ENCODE results near the gene TEX53. TPM values are rescaled to one million over a fixed set of nuclear protein-coding genes. Genes with fewer than 3 reads are reported as not detected.

The TEX53 gene
- total RNA-seq, 3 donors from 2014 or later, result not detected

GRCh38 chr9:114655689-114656088 is 1.9 kb downstream of the TEX53 start:
- H3K9me3 ChIP-seq, result no peaks in the 10 kb centered on the region
- intact Hi-C loops (cut with DNase I, micrococcal nuclease), result loop anchor here (5.0 to 10.0 kb wide), 2 partner anchors 248 to 321 kb away; no protein-coding TSS in a partner anchor
- no peak for ATAC-seq

GRCh38 chr9:114653556-114654159 is 3.9 kb downstream of the TEX53 start:
- Histone ChIP-seq H3K36me3 (ENCODE audit: low read depth) (no peaks in the 10 kb centered on the region), H3K4me1 (ENCODE audit: low read depth) (no peaks in the 10 kb centered on the region), H3K4me3 (no peak overlapping the region), H3K9me3 (no peaks in the 10 kb centered on the region)
- intact Hi-C loops (cut with DNase I, micrococcal nuclease), result loop anchor here (1.0 to 10.0 kb wide), 4 partner anchors 166 to 319 kb away; no protein-coding TSS in a partner anchor
- peak; percentile 97 for ATAC-seq
- TF ChIP-seq, protein P1, sequence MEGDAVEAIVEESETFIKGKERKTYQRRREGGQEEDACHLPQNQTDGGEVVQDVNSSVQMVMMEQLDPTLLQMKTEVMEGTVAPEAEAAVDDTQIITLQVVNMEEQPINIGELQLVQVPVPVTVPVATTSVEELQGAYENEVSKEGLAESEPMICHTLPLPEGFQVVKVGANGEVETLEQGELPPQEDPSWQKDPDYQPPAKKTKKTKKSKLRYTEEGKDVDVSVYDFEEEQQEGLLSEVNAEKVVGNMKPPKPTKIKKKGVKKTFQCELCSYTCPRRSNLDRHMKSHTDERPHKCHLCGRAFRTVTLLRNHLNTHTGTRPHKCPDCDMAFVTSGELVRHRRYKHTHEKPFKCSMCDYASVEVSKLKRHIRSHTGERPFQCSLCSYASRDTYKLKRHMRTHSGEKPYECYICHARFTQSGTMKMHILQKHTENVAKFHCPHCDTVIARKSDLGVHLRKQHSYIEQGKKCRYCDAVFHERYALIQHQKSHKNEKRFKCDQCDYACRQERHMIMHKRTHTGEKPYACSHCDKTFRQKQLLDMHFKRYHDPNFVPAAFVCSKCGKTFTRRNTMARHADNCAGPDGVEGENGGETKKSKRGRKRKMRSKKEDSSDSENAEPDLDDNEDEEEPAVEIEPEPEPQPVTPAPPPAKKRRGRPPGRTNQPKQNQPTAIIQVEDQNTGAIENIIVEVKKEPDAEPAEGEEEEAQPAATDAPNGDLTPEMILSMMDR (IDR thresholded peaks at IDR 0.05), result peak; percentile 81
- DNase-seq, result peak in 2 of 3 donors; percentile 40 to 91

More at GRCh38 chr9:114655689-114656088, 1.9 kb downstream of the TEX53 start:
- H3K4me1 ChIP-seq (ENCODE audit: low read depth), result no peaks in the 10 kb centered on the region
- TF ChIP-seq, protein P1 (IDR thresholded peaks at IDR 0.05), result no peak
- no peaks in the 10 kb centered on the region for H3K36me3 ChIP-seq (ENCODE audit: low read depth)
- DNase-seq, result no peak
- H3K4me3 ChIP-seq, result no peak overlapping the region

DNA sequence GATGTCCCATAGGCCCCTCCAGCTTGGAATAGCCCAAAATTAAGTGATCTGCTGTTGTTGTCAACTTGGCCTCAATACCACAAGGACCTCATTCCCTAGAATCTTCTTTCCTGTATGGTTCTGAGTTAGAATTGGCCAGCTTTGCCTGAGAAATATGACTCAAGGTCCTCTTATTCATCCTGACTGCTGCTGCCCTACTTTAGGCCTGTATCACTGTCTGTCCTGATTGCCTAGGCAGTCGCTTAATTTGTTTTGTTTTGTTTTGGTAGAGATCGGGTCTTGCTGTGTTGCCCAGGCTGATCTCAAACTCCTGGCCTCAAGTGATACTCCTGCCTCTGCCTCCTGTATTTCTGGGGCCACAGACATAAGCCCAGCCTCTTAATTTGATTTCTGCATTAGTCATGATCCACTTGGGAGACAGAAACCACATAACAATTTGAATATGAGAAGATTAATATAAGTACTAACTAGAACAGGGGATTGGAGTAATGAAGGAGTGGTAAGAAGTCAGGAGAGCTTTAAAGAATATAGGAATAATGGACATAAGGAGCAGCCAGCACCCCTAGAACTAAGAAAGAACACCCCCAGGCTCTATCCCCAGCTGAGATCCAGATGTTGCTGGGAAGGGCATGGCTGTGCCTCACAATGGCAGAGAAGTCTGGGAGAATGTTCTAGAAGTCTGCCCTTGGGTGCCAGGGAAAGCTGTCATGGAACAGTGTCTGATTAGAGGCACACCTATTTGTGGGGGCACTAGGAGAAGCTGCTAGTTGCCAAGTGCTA is 4.6 kb downstream of the TEX53 start:
- no peaks in the 10 kb centered on the region for H3K36me3 ChIP-seq (ENCODE audit: low read depth)
- no peaks in the 10 kb centered on the region for H3K9me3 ChIP-seq
- intact Hi-C loops (cut with DNase I, micrococcal nuclease), result loop anchor here (1.0 to 10.0 kb wide), 4 partner anchors 166 to 318 kb away; no protein-coding TSS in a partner anchor
- H3K4me1 ChIP-seq (ENCODE audit: low read depth), result no peaks in the 10 kb centered on the region
- no peak overlapping the region for H3K4me3 ChIP-seq
- DNase-seq (no peak), ATAC-seq (peak; percentile 10)
- TF ChIP-seq, protein P1 (IDR thresholded peaks at IDR 0.05), result no peak

GRCh38 chr9:114643896-114644295 is 13.7 kb downstream of the TEX53 start:
- DNase-seq (no peak), ATAC-seq (no peak)
- Histone ChIP-seq H3K4me1 (ENCODE audit: low read depth) (no peaks in the 10 kb centered on the region), H3K4me3 (no peak overlapping the region), H3K9me3 (no peaks in the 10 kb centered on the region), H3K36me3 (ENCODE audit: low read depth) (no peaks in the 10 kb centered on the region)
- TF ChIP-seq, protein P1 (IDR thresholded peaks at IDR 0.05), result no peak
- intact Hi-C loops (cut with DNase I, micrococcal nuclease), result no loop called here

DNA sequence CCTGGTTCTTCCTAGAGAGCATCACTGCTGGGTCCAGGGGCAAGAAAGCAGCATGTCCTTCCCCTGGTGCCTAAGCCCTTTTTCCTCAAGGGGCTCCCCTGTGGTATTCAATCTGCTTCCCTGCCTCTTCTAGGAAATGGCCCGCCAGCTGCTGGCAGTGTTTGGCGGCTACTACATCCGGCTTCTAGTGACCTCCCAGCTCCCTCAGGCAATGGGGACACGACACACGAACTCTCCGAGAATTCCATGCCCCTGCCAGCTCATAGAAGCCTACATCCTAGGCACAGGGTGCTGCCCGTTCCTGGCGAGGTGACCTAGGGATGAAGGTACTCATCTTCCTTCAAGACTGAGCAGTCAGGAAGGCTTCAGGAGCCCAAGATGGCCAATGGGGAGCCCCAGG is 14.6 kb downstream of the TEX53 start:
- no peak overlapping the region for H3K4me3 ChIP-seq
- TF ChIP-seq, protein P1 (IDR thresholded peaks at IDR 0.05), result no peak

More for the DNA sequence above, 14.6 kb downstream of the TEX53 start:
- H3K36me3 ChIP-seq (ENCODE audit: low read depth), result no peaks in the 10 kb centered on the region
- no peaks in the 10 kb centered on the region for H3K4me1 ChIP-seq (ENCODE audit: low read depth)
- no peak for DNase-seq
- H3K9me3 ChIP-seq, result no peaks in the 10 kb centered on the region
- ATAC-seq, result no peak
- intact Hi-C loops (cut with DNase I, micrococcal nuclease), result no loop called here
